Prostate gland (tissue), 2 donors: ENCODE data around the gene MAD1L1. TPM values are rescaled to one million over a fixed set of nuclear protein-coding genes. Genes with fewer than 3 reads are reported as not detected.

ENCODE experiments used
- DNase-seq: peaks from one replicate; pipeline ENCODE4 v3.0.0-alpha.2; 2019; ENCODE audit warnings: low spot score
- H3K27ac ChIP-seq, 2 donors: fragments of 200-600 bp; sonication (generic); 2 replicates each; pipeline ENCODE4 v1.5.1; 2017 to 2019
- H3K27me3 ChIP-seq: fragments of 200-600 bp; sonication (generic); replicated peaks from 2 replicates; pipeline ENCODE4 v1.5.1; 2019; ENCODE audit not compliant: insufficient read depth
- H3K36me3 ChIP-seq, 2 donors: fragments of 200-600 bp; sonication (generic); 1 replicate in 1 of 2; 2 replicates in 1 of 2; pipeline versions ENCODE4 v1.5.1 to v1.8.1; 2017 to 2019
- H3K4me1 ChIP-seq: fragments of 200-600 bp; sonication (generic); replicated peaks from 2 replicates; pipeline ENCODE4 v1.5.1; 2019
- H3K4me3 ChIP-seq, 2 donors: fragments of 200-600 bp; sonication (generic); 2 replicates each; pipeline ENCODE4 v1.5.1; 2017 to 2019
- H3K9me3 ChIP-seq: fragments of 200-600 bp; sonication (generic); 2 replicates; pipeline ENCODE4 v1.5.1; 2017
- CTCF ChIP-seq, 4 experiments: fragments of 200-600 bp in 2 of 4; fragments of 450-650 bp in 2 of 4; sonication (generic) in 2 of 4; IDR thresholded peaks; 1 replicate in 3 of 4; 2 replicates in 1 of 4; pipeline ENCODE4 v1.5.1; 2016 to 2019; ENCODE audit warnings: antibody characterized with exemption in 4 of 4, mild to moderate bottlenecking in 2 of 4, moderate library complexity in 2 of 4
- POLR2A ChIP-seq: fragments of 450-650 bp; IDR thresholded peaks from one replicate; pipeline ENCODE4 v1.6.1; 2016; ENCODE audit warnings: antibody characterized with exemption, mild to moderate bottlenecking
- POLR2AphosphoS5 ChIP-seq: sonication (generic); formaldehyde crosslinking; IDR thresholded peaks from one replicate; pipeline ENCODE4 v1.6.1; 2017; ENCODE audit warnings: antibody characterized with exemption
- WGBS: methylation state at CpG from one replicate; pipeline ENCODE4 v1.1.5; 2018; 5-methylcytosine and 5-hydroxymethylcytosine counted together
- intact Hi-C: fragments of 100-400 bp; cut with DNase I; formaldehyde crosslinking; loops from one replicate; pipeline ENCODE4 v1.14.2; 2022
- total RNA-seq, 2 donors: library from RNA; depleted of rRNA; stranded (reverse); fragments of >200 nt; gene quantifications; one replicate each; pipeline ENCODE4 v1.1.0, GENCODE V29; 2016

MAD1L1 gene
- total RNA-seq, 2 donors from 2014 or later, result 79.3 to 91.9 TPM

- 92% methylated on average over 25 of the region's 25 CpGs for WGBS
- Histone ChIP-seq H3K4me1 (no peaks in the 10 kb centered on the region), H3K9me3 (no peaks in the 10 kb centered on the region), H3K4me3 (no peak overlapping the region), H3K27ac (no peak overlapping the region), H3K36me3 (no peaks in the 10 kb centered on the region), H3K27me3 (no peaks in the 10 kb centered on the region)
- no peak for DNase-seq
- no peak for TF ChIP-seq CTCF (IDR thresholded peaks at IDR 0.05)
- TF ChIP-seq POLR2A, result no peak
- intact Hi-C loops, result no loop called here
Observed at GRCh38 chr7:1964211-1964912, 268.4 kb downstream of the MAD1L1 start.

DNA sequence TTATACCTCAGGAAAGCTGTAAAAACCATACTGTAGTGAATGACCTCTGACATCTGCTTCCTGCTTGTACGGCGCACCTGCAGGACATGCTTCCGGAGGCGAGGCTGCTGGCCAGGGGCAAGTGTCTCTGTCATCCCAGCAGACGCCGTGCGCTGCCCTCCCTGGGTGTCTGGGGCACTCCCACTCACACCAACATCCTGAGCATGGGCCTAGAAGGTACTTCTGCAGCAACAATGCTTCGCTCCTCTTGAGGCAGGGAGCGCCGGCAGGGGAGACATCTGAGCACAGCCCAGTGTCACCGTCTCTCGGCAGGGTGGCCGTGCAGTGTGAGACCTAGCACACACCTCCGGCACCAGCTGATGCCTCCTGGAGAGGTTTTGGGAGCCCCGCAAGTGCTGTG, 269.2 kb downstream of the MAD1L1 start:
- intact Hi-C loops, result no loop called here
- Histone ChIP-seq H3K4me3 (no peak overlapping the region), H3K9me3 (no peaks in the 10 kb centered on the region), H3K4me1 (no peaks in the 10 kb centered on the region), H3K27me3 (no peaks in the 10 kb centered on the region), H3K27ac (no peak overlapping the region), H3K36me3 (no peaks in the 10 kb centered on the region)
- TF ChIP-seq POLR2AphosphoS5 (no peak), POLR2A (no peak), CTCF (IDR thresholded peaks at IDR 0.05) (no peak)
- 90% methylated on average over 13 of the region's 15 CpGs for WGBS
- no peak for DNase-seq

- 87% methylated on average over 15 of the region's 15 CpGs for WGBS
- no peak for TF ChIP-seq POLR2AphosphoS5
- no peak for TF ChIP-seq CTCF (IDR thresholded peaks at IDR 0.05)
- TF ChIP-seq POLR2A, result no peak
Observed at GRCh38 chr7:1961701-1962276, 271.0 kb downstream of the MAD1L1 start.

DNA sequence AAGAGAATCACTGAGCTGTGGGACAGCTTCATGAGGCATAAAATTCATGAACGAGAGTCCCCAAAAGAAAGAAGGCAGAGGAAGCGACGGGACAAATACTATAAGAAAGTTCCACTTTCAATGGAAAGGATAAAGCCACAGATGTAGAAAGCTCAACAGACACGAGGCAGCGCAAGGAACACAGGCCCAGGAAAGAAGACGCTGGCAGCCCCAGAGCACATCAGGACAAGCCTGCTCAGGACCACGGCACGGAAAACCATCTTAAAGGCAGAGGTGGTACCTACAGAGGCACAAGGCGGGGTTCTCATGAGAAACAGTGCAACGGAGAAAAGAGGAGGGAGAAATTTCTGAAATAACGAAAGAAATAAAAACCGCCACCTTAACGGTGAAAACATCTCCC, 273.4 kb downstream of the MAD1L1 start:
- DNase-seq, result no peak
- Histone ChIP-seq H3K9me3 (no peaks in the 10 kb centered on the region), H3K4me1 (no peaks in the 10 kb centered on the region), H3K27me3 (no peaks in the 10 kb centered on the region), H3K36me3 (no peaks in the 10 kb centered on the region), H3K4me3 (no peak overlapping the region), H3K27ac (no peak overlapping the region)
- TF ChIP-seq CTCF (IDR thresholded peaks at IDR 0.05) (no peak), POLR2A (no peak), POLR2AphosphoS5 (no peak)
- 92% methylated on average over 13 of the region's 13 CpGs for WGBS
- intact Hi-C loops, result no loop called here

More at GRCh38 chr7:1961701-1962276, 271.0 kb downstream of the MAD1L1 start:
- DNase-seq, result no peak
- no peaks in the 10 kb centered on the region for H3K9me3 ChIP-seq
- no peak overlapping the region for H3K4me3 ChIP-seq
- H3K27me3 ChIP-seq, result no peaks in the 10 kb centered on the region
- intact Hi-C loops, result no loop called here
- H3K27ac ChIP-seq, result no peak overlapping the region
- H3K36me3 ChIP-seq, result no peaks in the 10 kb centered on the region
- H3K4me1 ChIP-seq, result no peaks in the 10 kb centered on the region
